ENCODE data around the gene TRMT112. TPM values are rescaled to one million over a fixed set of nuclear protein-coding genes. Genes with fewer than 3 reads are reported as not detected.
A peak's percentile ranks its signal among the peaks of the same experiment; 100 is the strongest.

The TRMT112 gene
- total RNA-seq, 4 donors from 2014 or later, result 202 to 248 (median 211) TPM

DNA sequence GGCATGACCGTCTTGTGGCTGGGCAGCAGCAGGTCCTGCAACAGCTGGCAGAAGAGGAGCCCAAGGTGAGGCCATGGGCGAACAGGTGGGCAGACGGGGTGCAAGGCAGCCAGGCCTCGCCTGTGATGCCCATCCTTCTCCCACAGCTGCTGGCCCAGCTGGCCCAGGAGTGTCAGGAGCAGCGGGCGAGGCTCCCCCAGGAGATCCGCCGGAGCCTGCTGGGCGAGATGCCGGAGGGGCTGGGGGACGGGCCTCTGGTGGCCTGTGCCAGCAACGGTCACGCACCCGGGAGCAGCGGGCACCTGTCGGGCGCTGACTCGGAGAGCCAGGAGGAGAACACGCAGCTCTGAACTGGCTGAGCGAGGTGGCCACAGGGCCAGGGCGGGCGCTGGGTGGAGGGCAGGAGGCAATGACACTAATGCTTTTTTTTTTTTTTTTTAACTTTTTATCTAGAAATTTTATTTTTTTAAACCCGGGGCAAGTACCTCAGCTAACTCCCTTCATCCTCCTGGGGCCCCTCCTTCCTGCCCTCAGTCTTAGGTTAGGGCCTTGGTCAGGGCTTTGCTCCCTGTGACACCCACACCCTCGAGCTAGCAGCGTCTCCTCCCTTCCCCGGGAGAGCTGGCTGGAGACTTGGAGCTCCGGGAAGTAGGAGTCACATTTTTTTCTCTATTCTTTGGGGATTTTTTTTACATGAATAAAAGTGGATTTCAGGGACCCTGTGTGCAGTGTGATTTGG is 50.0 kb downstream of the TRMT112 start:
- intact Hi-C loops (cut with DNase I), result no loop called here
- H3K4me1 ChIP-seq, result peaks cover 31 to 54% (median 32%) of the 10 kb centered on the region in 3 donors
- 47 to 64% methylated on average over 13 to 15 of the region's 27 CpGs for WGBS, 2 donors
- peak overlapping the region; percentile 98 to 99 (median 98) for H3K27ac ChIP-seq
- no peaks in the 10 kb centered on the region for H3K9me3 ChIP-seq
- DNase-seq, result no peak
- H3K36me3 ChIP-seq, result peaks cover 23 to 48% (median 27%) of the 10 kb centered on the region in 3 donors
- no peaks in the 10 kb centered on the region for H3K27me3 ChIP-seq
- no peak overlapping the region for H3K4me3 ChIP-seq
- TF ChIP-seq POLR2A (IDR thresholded peaks at IDR 0.05), result no peak
- TF ChIP-seq, protein P1, sequence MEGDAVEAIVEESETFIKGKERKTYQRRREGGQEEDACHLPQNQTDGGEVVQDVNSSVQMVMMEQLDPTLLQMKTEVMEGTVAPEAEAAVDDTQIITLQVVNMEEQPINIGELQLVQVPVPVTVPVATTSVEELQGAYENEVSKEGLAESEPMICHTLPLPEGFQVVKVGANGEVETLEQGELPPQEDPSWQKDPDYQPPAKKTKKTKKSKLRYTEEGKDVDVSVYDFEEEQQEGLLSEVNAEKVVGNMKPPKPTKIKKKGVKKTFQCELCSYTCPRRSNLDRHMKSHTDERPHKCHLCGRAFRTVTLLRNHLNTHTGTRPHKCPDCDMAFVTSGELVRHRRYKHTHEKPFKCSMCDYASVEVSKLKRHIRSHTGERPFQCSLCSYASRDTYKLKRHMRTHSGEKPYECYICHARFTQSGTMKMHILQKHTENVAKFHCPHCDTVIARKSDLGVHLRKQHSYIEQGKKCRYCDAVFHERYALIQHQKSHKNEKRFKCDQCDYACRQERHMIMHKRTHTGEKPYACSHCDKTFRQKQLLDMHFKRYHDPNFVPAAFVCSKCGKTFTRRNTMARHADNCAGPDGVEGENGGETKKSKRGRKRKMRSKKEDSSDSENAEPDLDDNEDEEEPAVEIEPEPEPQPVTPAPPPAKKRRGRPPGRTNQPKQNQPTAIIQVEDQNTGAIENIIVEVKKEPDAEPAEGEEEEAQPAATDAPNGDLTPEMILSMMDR (IDR thresholded peaks at IDR 0.05), result no peak

Small RNA genes lying within 50 kb of the gene (small RNA-seq; reads per million reads assigned to genes)
- gene MIR7155 (0.27 to 0.68 (median 0.47) reads per million in 4 donors), gene RF00019 (0 reads per million in 4 donors)

Other genes starting within 250 kb of the TRMT112 start
- 10 to 100 TPM; 10.4 to 31.5 (median 19.5) TPM for gene MACROD1, start 151.4 kb downstream of the TRMT112 start, total RNA-seq
- 100 to 1,000 TPM in 2 of 4 donors, 10 to 100 TPM in 2; 81.6 to 116 (median 104) TPM for gene STIP1, start 131.4 kb downstream of the TRMT112 start, total RNA-seq
- 10 to 100 TPM in 2 of 4 donors, 1 to 10 TPM in 2; 3.8 to 16.9 (median 10.6) TPM for gene FERMT3, start 110.8 kb downstream of the TRMT112 start, total RNA-seq
- gene TRPT1, start 91.4 kb downstream of the TRMT112 start, total RNA-seq, result 10 to 100 TPM; 23.9 to 68.7 (median 45.8) TPM
- gene NUDT22, start 91.3 kb downstream of the TRMT112 start, total RNA-seq, result 10 to 100 TPM; 44.0 to 60.1 (median 50.7) TPM
- gene DNAJC4, start 87.0 kb downstream of the TRMT112 start, total RNA-seq, result 10 to 100 TPM in 3 of 4 donors, 1 to 10 TPM in 1; 8.9 to 27.1 (median 16.8) TPM
- gene VEGFB, start 83.0 kb downstream of the TRMT112 start, total RNA-seq, result 10 to 100 TPM; 18.0 to 50.5 (median 30.9) TPM
- 10 to 100 TPM; 50.7 to 89.6 (median 56.0) TPM for gene FKBP2, start 76.5 kb downstream of the TRMT112 start, total RNA-seq
- 100 to 1,000 TPM; 137 to 279 (median 203) TPM for gene PPP1R14B, start 70.6 kb downstream of the TRMT112 start, total RNA-seq
- gene PLCB3, start 66.0 kb downstream of the TRMT112 start, total RNA-seq, result 10 to 100 TPM; 29.8 to 54.5 (median 42.4) TPM
- gene BAD, start 32.9 kb downstream of the TRMT112 start, total RNA-seq, result 10 to 100 TPM; 49.4 to 86.5 (median 72.9) TPM
- 10 to 100 TPM; 17.5 to 19.9 (median 19.2) TPM for gene GPR137, start 31.7 kb downstream of the TRMT112 start, total RNA-seq
- gene KCNK4, start 26.3 kb downstream of the TRMT112 start, total RNA-seq, result not detected
- not detected for gene CATSPERZ, start 17.2 kb downstream of the TRMT112 start, total RNA-seq
- gene ESRRA, start 12.0 kb downstream of the TRMT112 start, total RNA-seq, result 100 to 1,000 TPM in 2 of 4 donors, 10 to 100 TPM in 2; 81.9 to 131 (median 99.7) TPM
- gene PRDX5, start 562 bp upstream of the TRMT112 start, total RNA-seq, result 100 to 1,000 TPM; 309 to 602 (median 476) TPM
- 10 to 100 TPM in 3 of 4 donors, 1 to 10 TPM in 1; 7.4 to 14.9 (median 13.7) TPM for gene CCDC88B, start 22.6 kb upstream of the TRMT112 start, total RNA-seq
- 10 to 100 TPM; 28.6 to 69.8 (median 55.0) TPM for gene RPS6KA4, start 41.6 kb upstream of the TRMT112 start, total RNA-seq
- gene SLC22A11, start 238.4 kb upstream of the TRMT112 start, total RNA-seq, result not detected